ENCODE measurements around the gene RNF223.

DNA sequence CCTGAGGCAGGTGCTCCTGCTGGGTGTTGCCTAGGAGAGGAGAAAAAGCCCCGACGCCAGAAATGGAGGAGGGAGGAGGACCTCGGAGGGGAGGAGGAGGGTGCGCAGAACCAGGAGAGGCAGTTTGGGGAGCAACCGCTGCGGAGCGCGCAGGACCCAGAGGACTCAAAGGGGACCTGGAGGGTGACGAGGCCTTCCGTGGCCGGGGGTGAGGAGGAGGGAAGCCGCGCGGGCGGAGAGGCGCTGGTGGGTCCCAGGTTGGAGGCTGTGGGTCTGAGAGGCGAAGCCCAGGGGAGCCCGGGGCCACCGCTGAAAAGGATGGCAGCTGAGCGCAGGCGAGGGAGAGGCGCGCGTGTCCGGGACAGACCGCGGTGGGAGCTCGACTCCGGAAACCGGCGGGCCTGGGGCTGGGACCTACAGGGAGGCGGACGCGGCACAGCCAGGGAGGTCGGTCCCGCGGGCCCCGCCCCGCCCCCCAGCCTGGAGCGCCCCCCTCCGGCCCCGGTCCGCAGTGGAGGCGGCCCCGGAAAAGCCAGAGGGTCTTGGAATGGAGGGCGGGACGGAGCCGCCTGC lies 15.1 kb downstream of the RNF223 start:
- TF ChIP-seq, protein P1, sequence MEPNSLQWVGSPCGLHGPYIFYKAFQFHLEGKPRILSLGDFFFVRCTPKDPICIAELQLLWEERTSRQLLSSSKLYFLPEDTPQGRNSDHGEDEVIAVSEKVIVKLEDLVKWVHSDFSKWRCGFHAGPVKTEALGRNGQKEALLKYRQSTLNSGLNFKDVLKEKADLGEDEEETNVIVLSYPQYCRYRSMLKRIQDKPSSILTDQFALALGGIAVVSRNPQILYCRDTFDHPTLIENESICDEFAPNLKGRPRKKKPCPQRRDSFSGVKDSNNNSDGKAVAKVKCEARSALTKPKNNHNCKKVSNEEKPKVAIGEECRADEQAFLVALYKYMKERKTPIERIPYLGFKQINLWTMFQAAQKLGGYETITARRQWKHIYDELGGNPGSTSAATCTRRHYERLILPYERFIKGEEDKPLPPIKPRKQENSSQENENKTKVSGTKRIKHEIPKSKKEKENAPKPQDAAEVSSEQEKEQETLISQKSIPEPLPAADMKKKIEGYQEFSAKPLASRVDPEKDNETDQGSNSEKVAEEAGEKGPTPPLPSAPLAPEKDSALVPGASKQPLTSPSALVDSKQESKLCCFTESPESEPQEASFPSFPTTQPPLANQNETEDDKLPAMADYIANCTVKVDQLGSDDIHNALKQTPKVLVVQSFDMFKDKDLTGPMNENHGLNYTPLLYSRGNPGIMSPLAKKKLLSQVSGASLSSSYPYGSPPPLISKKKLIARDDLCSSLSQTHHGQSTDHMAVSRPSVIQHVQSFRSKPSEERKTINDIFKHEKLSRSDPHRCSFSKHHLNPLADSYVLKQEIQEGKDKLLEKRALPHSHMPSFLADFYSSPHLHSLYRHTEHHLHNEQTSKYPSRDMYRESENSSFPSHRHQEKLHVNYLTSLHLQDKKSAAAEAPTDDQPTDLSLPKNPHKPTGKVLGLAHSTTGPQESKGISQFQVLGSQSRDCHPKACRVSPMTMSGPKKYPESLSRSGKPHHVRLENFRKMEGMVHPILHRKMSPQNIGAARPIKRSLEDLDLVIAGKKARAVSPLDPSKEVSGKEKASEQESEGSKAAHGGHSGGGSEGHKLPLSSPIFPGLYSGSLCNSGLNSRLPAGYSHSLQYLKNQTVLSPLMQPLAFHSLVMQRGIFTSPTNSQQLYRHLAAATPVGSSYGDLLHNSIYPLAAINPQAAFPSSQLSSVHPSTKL (CRISPR knock-in tag; IDR thresholded peaks at IDR 0.05) = no peak
- TF ChIP-seq ZNF543 (CRISPR knock-in tag; IDR thresholded peaks at IDR 0.05) = no peak
- TF ChIP-seq ZNF510 (CRISPR knock-in tag; IDR thresholded peaks at IDR 0.05; ENCODE audit: low read depth) = no peak
- TF ChIP-seq DR1 (CRISPR knock-in tag; IDR thresholded peaks at IDR 0.05) = no peak
- TF ChIP-seq, protein P2, sequence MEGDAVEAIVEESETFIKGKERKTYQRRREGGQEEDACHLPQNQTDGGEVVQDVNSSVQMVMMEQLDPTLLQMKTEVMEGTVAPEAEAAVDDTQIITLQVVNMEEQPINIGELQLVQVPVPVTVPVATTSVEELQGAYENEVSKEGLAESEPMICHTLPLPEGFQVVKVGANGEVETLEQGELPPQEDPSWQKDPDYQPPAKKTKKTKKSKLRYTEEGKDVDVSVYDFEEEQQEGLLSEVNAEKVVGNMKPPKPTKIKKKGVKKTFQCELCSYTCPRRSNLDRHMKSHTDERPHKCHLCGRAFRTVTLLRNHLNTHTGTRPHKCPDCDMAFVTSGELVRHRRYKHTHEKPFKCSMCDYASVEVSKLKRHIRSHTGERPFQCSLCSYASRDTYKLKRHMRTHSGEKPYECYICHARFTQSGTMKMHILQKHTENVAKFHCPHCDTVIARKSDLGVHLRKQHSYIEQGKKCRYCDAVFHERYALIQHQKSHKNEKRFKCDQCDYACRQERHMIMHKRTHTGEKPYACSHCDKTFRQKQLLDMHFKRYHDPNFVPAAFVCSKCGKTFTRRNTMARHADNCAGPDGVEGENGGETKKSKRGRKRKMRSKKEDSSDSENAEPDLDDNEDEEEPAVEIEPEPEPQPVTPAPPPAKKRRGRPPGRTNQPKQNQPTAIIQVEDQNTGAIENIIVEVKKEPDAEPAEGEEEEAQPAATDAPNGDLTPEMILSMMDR (CRISPR knock-in tag; IDR thresholded peaks at IDR 0.05) = peak; percentile 54; the same call in 1 of the 2 replicates
- no peak for TF ChIP-seq ZNF260 (CRISPR knock-in tag; IDR thresholded peaks at IDR 0.05; ENCODE audit: borderline replicate concordance, low read depth)

All from HepG2 (cell line).